GM23338 (cell line): ENCODE data around the gene PDIA5. TPM values are rescaled to one million over a fixed set of nuclear protein-coding genes. Genes with fewer than 3 reads are reported as not detected.

Source experiments
- ATAC-seq: fragments of 200-7000 bp; cut with Tn5 transposase; 3 replicates; pipeline ENCODE4 v1.9.1; 2020
- DNase-seq: peaks from one replicate; pipeline ENCODE4 v3.0.0-alpha.2; 2015; ENCODE audit warnings: low spot score
- H2AFZ ChIP-seq: fragments of 200-600 bp; sonication (generic); 2 replicates; pipeline ENCODE4 v1.8.0; 2016; ENCODE audit warnings: antibody characterized with exemption, mild to moderate bottlenecking, moderate library complexity
- H3F3A ChIP-seq: fragments of 200-600 bp; sonication (generic); replicated peaks from 2 replicates; pipeline ENCODE4 v1.8.0; 2017; ENCODE audit warnings: antibody characterized with exemption, mixed run types, low read depth
- H3K27ac ChIP-seq: fragments of 200-600 bp; sonication (generic); 2 replicates; pipeline ENCODE4 v1.6.1; 2016; ENCODE audit warnings: low read depth
- H3K27me3 ChIP-seq: fragments of 200-600 bp; sonication (generic); 2 replicates; pipeline ENCODE4 v1.8.0; 2016; ENCODE audit warnings: mild to moderate bottlenecking, mixed run types, moderate library complexity; ENCODE audit not compliant: insufficient read depth
- H3K36me3 ChIP-seq: fragments of 200-600 bp; sonication (generic); 2 replicates; pipeline ENCODE4 v1.8.0; 2016; ENCODE audit warnings: mild to moderate bottlenecking; ENCODE audit not compliant: insufficient read depth
- H3K4me1 ChIP-seq: fragments of 200-600 bp; sonication (generic); 2 replicates; pipeline ENCODE4 v1.8.0; 2016; ENCODE audit warnings: mild to moderate bottlenecking, moderate library complexity; ENCODE audit not compliant: insufficient read depth
- H3K4me2 ChIP-seq: fragments of 200-600 bp; sonication (generic); 2 replicates; pipeline ENCODE4 v1.7.1; 2017; ENCODE audit warnings: mixed run types
- H3K4me3 ChIP-seq: fragments of 200-600 bp; sonication (generic); 2 replicates; pipeline ENCODE4 v1.6.1; 2016; ENCODE audit warnings: mixed run types
- H3K79me2 ChIP-seq: fragments of 200-600 bp; sonication (generic); replicated peaks from 2 replicates; pipeline ENCODE4 v1.8.0; 2017; ENCODE audit warnings: mild to moderate bottlenecking; ENCODE audit not compliant: insufficient read depth
- H3K9me2 ChIP-seq: fragments of 200-600 bp; sonication (generic); 2 replicates; pipeline ENCODE4 v1.8.0; 2017; ENCODE audit not compliant: insufficient read depth
- H4K20me1 ChIP-seq: fragments of 200-600 bp; sonication (generic); replicated peaks from 2 replicates; pipeline ENCODE4 v1.8.0; 2017; ENCODE audit warnings: mild to moderate bottlenecking; ENCODE audit not compliant: insufficient read depth
- H3K27ac Mint-ChIP-seq: 2 replicates; pipeline ENCODE4 v1.8.0; 2020; ENCODE audit warnings: inconsistent platforms, mild to moderate bottlenecking, moderate library complexity, mixed read lengths
- H3K27me3 Mint-ChIP-seq: 3 replicates; pipeline ENCODE4 v1.8.0; 2022; ENCODE audit warnings: low read depth, mild to moderate bottlenecking, moderate library complexity, mixed read lengths, inconsistent platforms; ENCODE audit not compliant: insufficient read depth, poor library complexity
- H3K36me3 Mint-ChIP-seq: 3 replicates; pipeline ENCODE4 v1.8.0; 2021; ENCODE audit warnings: low read depth, mild to moderate bottlenecking, inconsistent platforms, moderate library complexity, mixed read lengths
- H3K4me1 Mint-ChIP-seq: 3 replicates; pipeline ENCODE4 v1.8.0; 2020; ENCODE audit warnings: mild to moderate bottlenecking, inconsistent platforms, mixed read lengths
- H3K4me3 Mint-ChIP-seq: 3 replicates; pipeline ENCODE4 v1.8.0; 2021; ENCODE audit warnings: moderate library complexity, mild to moderate bottlenecking, inconsistent platforms, mixed read lengths
- H3K9me3 Mint-ChIP-seq: 3 replicates; pipeline ENCODE4 v1.8.0; 2020; ENCODE audit warnings: moderate library complexity, mild to moderate bottlenecking, inconsistent platforms, mixed read lengths
- CREB1 ChIP-seq: fragments of 250-450 bp; sonication (Bioruptor Pico); IDR thresholded peaks from 2 replicates; pipeline ENCODE4 v1.5.0; 2020; ENCODE audit warnings: low read depth, mild to moderate bottlenecking, moderate library complexity
- EZH2 ChIP-seq: fragments of 200-600 bp; sonication (generic); IDR thresholded peaks from one replicate; pipeline ENCODE4 v1.8.0; 2017; ENCODE audit warnings: antibody characterized with exemption, mild to moderate bottlenecking, low read depth; ENCODE audit not compliant: unreplicated experiment
- JUNB ChIP-seq: IDR thresholded peaks from one replicate; pipeline ENCODE4 v1.6.1; 2016; ENCODE audit warnings: antibody characterized with exemption; ENCODE audit not compliant: unreplicated experiment
- POLR2AphosphoS5 ChIP-seq: IDR thresholded peaks from 2 replicates; pipeline ENCODE4 v1.6.1; 2016; ENCODE audit warnings: antibody characterized with exemption, low read depth
- STAT1 ChIP-seq: IDR thresholded peaks from one replicate; pipeline ENCODE4 v1.6.1; 2016; ENCODE audit warnings: antibody characterized with exemption; ENCODE audit not compliant: unreplicated experiment
- ZNF114 ChIP-seq: fragments of 250-450 bp; sonication (Bioruptor Pico); IDR thresholded peaks from 2 replicates; pipeline ENCODE4 v1.5.0; 2020; ENCODE audit warnings: mild to moderate bottlenecking, moderate library complexity
- ZNF331 ChIP-seq: fragments of 250-450 bp; sonication (Bioruptor Pico); IDR thresholded peaks from 2 replicates; pipeline ENCODE4 v1.5.0; 2020; ENCODE audit warnings: low read depth, mild to moderate bottlenecking, moderate library complexity
- ZNF462 ChIP-seq: fragments of 250-450 bp; sonication (Bioruptor Pico); IDR thresholded peaks from 2 replicates; pipeline ENCODE4 v1.5.0; 2020; ENCODE audit warnings: mild to moderate bottlenecking, moderate library complexity
- polyA plus RNA-seq: library from polyadenylated mRNA; unstranded; fragments of >200 nt; fragmentation: Nextera tagmentation; extraction: Ambion mirVana; gene quantifications from 2 replicates; pipeline ENCODE4 v1.2.1, GENCODE V29; 2016
- total RNA-seq: library from RNA; depleted of rRNA; stranded (reverse); fragments of >200 nt; shearing (Covaris generic); gene quantifications from 2 replicates; pipeline ENCODE4 v1.2.3, GENCODE V29; 2014
- TF ChIP-seq, protein P1 (sequence below): IDR thresholded peaks from one replicate; pipeline ENCODE4 v1.6.1; 2018; ENCODE audit warnings: antibody characterized with exemption; ENCODE audit not compliant: unreplicated experiment
- TF ChIP-seq, protein P2 (sequence below): IDR thresholded peaks from 2 replicates; pipeline ENCODE4 v1.6.1; 2016; ENCODE audit warnings: antibody characterized with exemption

PDIA5 gene
- total and polyA plus RNA-seq, 2 experiments from 2014 or later, result 22.9 to 28.1 TPM

DNA sequence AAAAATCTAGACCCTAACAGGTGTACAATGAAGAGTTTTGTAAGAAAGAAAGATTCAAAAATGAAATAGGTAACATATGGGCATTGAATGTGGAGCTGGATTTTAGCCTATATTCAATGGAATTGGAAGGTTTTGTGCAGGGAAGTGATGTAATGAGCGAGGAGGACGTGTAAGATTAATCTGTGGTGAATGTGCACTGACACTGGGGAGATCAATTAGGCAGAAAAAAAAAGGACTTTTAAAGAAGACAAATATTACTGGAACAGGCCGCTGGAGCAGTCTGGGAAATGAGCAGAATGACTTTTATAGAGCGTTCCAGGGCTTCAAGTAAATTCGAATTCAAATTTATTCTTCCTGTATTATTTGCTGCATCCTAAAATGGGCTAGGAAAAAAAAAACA lies 55.2 kb downstream of the PDIA5 start:
- ATAC-seq, result no peak
- H3K4me2 ChIP-seq, result no peak overlapping the region
- peaks cover 22% of the 10 kb centered on the region for H3K4me1 Mint-ChIP-seq

More for the DNA sequence above, 55.2 kb downstream of the PDIA5 start:
- TF ChIP-seq ZNF331 (no peak), ZNF462 (CRISPR knock-in tag) (no peak), STAT1 (no peak), JUNB (no peak), EZH2 (no peak), CREB1 (CRISPR knock-in tag) (no peak), POLR2AphosphoS5 (no peak), ZNF114 (CRISPR knock-in tag) (no peak)
- TF ChIP-seq, protein P1, sequence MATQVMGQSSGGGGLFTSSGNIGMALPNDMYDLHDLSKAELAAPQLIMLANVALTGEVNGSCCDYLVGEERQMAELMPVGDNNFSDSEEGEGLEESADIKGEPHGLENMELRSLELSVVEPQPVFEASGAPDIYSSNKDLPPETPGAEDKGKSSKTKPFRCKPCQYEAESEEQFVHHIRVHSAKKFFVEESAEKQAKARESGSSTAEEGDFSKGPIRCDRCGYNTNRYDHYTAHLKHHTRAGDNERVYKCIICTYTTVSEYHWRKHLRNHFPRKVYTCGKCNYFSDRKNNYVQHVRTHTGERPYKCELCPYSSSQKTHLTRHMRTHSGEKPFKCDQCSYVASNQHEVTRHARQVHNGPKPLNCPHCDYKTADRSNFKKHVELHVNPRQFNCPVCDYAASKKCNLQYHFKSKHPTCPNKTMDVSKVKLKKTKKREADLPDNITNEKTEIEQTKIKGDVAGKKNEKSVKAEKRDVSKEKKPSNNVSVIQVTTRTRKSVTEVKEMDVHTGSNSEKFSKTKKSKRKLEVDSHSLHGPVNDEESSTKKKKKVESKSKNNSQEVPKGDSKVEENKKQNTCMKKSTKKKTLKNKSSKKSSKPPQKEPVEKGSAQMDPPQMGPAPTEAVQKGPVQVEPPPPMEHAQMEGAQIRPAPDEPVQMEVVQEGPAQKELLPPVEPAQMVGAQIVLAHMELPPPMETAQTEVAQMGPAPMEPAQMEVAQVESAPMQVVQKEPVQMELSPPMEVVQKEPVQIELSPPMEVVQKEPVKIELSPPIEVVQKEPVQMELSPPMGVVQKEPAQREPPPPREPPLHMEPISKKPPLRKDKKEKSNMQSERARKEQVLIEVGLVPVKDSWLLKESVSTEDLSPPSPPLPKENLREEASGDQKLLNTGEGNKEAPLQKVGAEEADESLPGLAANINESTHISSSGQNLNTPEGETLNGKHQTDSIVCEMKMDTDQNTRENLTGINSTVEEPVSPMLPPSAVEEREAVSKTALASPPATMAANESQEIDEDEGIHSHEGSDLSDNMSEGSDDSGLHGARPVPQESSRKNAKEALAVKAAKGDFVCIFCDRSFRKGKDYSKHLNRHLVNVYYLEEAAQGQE, result no peak
- TF ChIP-seq, protein P2, sequence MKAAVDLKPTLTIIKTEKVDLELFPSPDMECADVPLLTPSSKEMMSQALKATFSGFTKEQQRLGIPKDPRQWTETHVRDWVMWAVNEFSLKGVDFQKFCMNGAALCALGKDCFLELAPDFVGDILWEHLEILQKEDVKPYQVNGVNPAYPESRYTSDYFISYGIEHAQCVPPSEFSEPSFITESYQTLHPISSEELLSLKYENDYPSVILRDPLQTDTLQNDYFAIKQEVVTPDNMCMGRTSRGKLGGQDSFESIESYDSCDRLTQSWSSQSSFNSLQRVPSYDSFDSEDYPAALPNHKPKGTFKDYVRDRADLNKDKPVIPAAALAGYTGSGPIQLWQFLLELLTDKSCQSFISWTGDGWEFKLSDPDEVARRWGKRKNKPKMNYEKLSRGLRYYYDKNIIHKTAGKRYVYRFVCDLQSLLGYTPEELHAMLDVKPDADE, result no peak
- Mint-ChIP-seq H3K9me3 (no peaks in the 10 kb centered on the region), H3K4me3 (no peak overlapping the region), H3K27me3 (peaks cover 5% of the 10 kb centered on the region), H3K36me3 (peaks cover 23% of the 10 kb centered on the region; the same call in 2 of the 3 replicates), H3K27ac (no peak overlapping the region)
- no peaks in the 10 kb centered on the region for H3K79me2 ChIP-seq
- no peaks in the 10 kb centered on the region for H3K27me3 ChIP-seq
- no peaks in the 10 kb centered on the region for H3K9me2 ChIP-seq
- peaks cover 10% of the 10 kb centered on the region for H3K36me3 ChIP-seq
- peaks cover 14% of the 10 kb centered on the region for H3K4me1 ChIP-seq
- DNase-seq, result no peak
- no peak overlapping the region for H2AFZ ChIP-seq
- H4K20me1 ChIP-seq, result no peaks in the 10 kb centered on the region; the same call in none of the 2 replicates
- no peaks in the 10 kb centered on the region for H3F3A ChIP-seq
- H3K4me3 ChIP-seq, result no peak overlapping the region
- no peak overlapping the region for H3K27ac ChIP-seq
